Loucy (cell line): ENCODE data around the gene IQCH.

Source experiments
- H2AFZ ChIP-seq: fragments of 200-600 bp; sonication (generic); 2 replicates; pipeline ENCODE4 v1.6.0; 2016; ENCODE audit warnings: antibody characterized with exemption, mild to moderate bottlenecking, low read length, moderate library complexity
- H3F3A ChIP-seq: fragments of 200-600 bp; 2 replicates; pipeline ENCODE4 v1.6.0; 2016; ENCODE audit warnings: antibody characterized with exemption, low read depth, mild to moderate bottlenecking
- H3K27me3 ChIP-seq: fragments of 200-600 bp; sonication (generic); 2 replicates; pipeline ENCODE4 v1.6.1; 2014; ENCODE audit warnings: low read length, mild to moderate bottlenecking; ENCODE audit not compliant: insufficient read depth, poor library complexity, severe bottlenecking
- H3K36me3 ChIP-seq: fragments of 200-600 bp; sonication (generic); 2 replicates; pipeline ENCODE4 v1.6.1; 2016; ENCODE audit warnings: low read length; ENCODE audit not compliant: insufficient read depth
- H3K4me1 ChIP-seq: fragments of 200-600 bp; sonication (generic); 2 replicates; pipeline ENCODE4 v1.5.1; 2014; ENCODE audit warnings: low read length, mild to moderate bottlenecking; ENCODE audit not compliant: insufficient read depth, poor library complexity, severe bottlenecking
- H3K4me2 ChIP-seq: fragments of 200-600 bp; sonication (generic); 2 replicates; pipeline ENCODE4 v1.6.0; 2014; ENCODE audit warnings: antibody characterized with exemption, low read length, low read depth, mild to moderate bottlenecking; ENCODE audit not compliant: poor library complexity, severe bottlenecking
- H3K4me3 ChIP-seq: fragments of 200-600 bp; sonication (generic); 2 replicates; pipeline ENCODE4 v1.5.1; 2014; ENCODE audit warnings: low read length, mild to moderate bottlenecking, mixed read lengths; ENCODE audit not compliant: poor library complexity, severe bottlenecking
- H3K79me2 ChIP-seq: fragments of 200-600 bp; sonication (generic); 2 replicates; pipeline ENCODE4 v1.6.1; 2014; ENCODE audit warnings: low read length; ENCODE audit not compliant: insufficient read depth
- H3K9ac ChIP-seq: fragments of 200-600 bp; sonication (generic); 2 replicates; pipeline ENCODE4 v1.6.0; 2014; ENCODE audit warnings: mild to moderate bottlenecking, low read depth, low read length, moderate library complexity; ENCODE audit not compliant: poor library complexity, severe bottlenecking
- H3K9me2 ChIP-seq: fragments of 200-600 bp; sonication (generic); replicated peaks from 2 replicates; pipeline ENCODE4 v1.6.1; 2016; ENCODE audit warnings: low read depth, low read length, mixed read lengths
- H3K9me3 ChIP-seq: fragments of 200-600 bp; sonication (generic); 2 replicates; pipeline ENCODE4 v1.6.1; 2014; ENCODE audit warnings: mild to moderate bottlenecking, antibody characterized with exemption, low read length, low read depth; ENCODE audit not compliant: insufficient read depth
- H4K20me1 ChIP-seq: fragments of 200-600 bp; sonication (generic); 2 replicates; pipeline ENCODE4 v1.6.0; 2014; ENCODE audit warnings: antibody characterized with exemption, low read length, mild to moderate bottlenecking; ENCODE audit not compliant: insufficient read depth, poor library complexity, severe bottlenecking
- EZH2phosphoT487 ChIP-seq: fragments of 200-600 bp; IDR thresholded peaks from 2 replicates; pipeline ENCODE4 v1.6.1; 2018; ENCODE audit warnings: antibody characterized with exemption, mild to moderate bottlenecking, moderate library complexity, borderline replicate concordance
- TF ChIP-seq, protein P1 (sequence below): fragments of 200-600 bp; sonication (generic); conservative IDR thresholded peaks from 2 replicates; pipeline ENCODE4 v1.5.1; 2014; ENCODE audit warnings: mild to moderate bottlenecking, antibody characterized with exemption, low read length

Gene IQCH

DNA sequence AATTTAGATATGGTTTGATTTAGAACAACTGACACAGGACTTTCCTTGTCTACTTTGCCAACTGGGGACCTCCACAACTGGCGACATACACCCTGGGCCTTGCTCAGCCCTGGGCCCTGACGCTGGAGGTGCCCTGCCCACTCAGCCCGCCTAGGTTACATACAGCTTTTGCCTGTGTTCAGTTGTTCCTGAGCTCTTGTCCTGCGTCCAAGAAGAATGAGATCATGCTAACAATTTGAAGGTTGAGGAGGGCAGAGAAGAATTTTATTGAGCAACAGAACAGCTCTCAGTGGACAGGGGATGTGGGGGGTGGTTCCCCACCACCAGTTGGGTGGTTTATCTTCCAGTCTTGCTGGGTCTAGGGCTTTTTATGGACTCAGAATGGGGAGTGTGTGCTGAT is 67.9 kb downstream of the IQCH start:
- TF ChIP-seq, protein P1, sequence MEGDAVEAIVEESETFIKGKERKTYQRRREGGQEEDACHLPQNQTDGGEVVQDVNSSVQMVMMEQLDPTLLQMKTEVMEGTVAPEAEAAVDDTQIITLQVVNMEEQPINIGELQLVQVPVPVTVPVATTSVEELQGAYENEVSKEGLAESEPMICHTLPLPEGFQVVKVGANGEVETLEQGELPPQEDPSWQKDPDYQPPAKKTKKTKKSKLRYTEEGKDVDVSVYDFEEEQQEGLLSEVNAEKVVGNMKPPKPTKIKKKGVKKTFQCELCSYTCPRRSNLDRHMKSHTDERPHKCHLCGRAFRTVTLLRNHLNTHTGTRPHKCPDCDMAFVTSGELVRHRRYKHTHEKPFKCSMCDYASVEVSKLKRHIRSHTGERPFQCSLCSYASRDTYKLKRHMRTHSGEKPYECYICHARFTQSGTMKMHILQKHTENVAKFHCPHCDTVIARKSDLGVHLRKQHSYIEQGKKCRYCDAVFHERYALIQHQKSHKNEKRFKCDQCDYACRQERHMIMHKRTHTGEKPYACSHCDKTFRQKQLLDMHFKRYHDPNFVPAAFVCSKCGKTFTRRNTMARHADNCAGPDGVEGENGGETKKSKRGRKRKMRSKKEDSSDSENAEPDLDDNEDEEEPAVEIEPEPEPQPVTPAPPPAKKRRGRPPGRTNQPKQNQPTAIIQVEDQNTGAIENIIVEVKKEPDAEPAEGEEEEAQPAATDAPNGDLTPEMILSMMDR: no peak
- no peak for TF ChIP-seq EZH2phosphoT487
- no peaks in the 10 kb centered on the region for H3F3A ChIP-seq

DNA sequence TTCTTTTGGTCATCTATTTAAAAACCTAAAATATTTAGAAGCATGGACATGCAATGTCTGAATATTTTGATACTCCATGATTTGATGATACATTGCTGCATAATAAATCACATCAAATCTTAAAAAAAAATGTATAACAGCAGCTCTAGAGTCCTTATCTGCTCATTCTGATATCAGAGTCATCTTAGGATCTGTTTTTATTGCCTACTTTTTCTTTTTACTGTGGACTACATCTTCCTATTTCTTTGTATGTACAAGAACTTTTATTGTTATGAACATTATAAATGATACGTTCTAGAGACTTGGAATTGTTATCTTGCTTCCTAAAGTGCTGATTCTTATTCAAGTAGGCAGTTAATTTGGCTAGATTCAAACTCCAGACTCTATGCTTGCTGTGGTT is 72.7 kb downstream of the IQCH start:
- Histone ChIP-seq H3K9me2 (no peaks in the 10 kb centered on the region), H2AFZ (no peak overlapping the region), H3K9ac (no peak overlapping the region), H3K36me3 (no peaks in the 10 kb centered on the region), H3K9me3 (no peaks in the 10 kb centered on the region), H3K4me3 (no peak overlapping the region), H3K4me2 (no peak overlapping the region), H3F3A (no peaks in the 10 kb centered on the region), H3K4me1 (no peaks in the 10 kb centered on the region), H3K27me3 (no peaks in the 10 kb centered on the region), H3K79me2 (no peaks in the 10 kb centered on the region), H4K20me1 (no peaks in the 10 kb centered on the region)
- no peak for TF ChIP-seq EZH2phosphoT487
- TF ChIP-seq, protein P1: no peak

More for the DNA sequence above, 67.9 kb downstream of the IQCH start:
- no peaks in the 10 kb centered on the region for H3K9me2 ChIP-seq
- no peaks in the 10 kb centered on the region for H4K20me1 ChIP-seq
- H3K9ac ChIP-seq: no peak overlapping the region
- no peak overlapping the region for H2AFZ ChIP-seq
- no peak overlapping the region for H3K4me2 ChIP-seq
- H3K9me3 ChIP-seq: no peaks in the 10 kb centered on the region
- no peaks in the 10 kb centered on the region for H3K79me2 ChIP-seq
- no peak overlapping the region for H3K4me3 ChIP-seq
- H3K4me1 ChIP-seq: no peaks in the 10 kb centered on the region
- H3K27me3 ChIP-seq: no peaks in the 10 kb centered on the region
- no peaks in the 10 kb centered on the region for H3K36me3 ChIP-seq

DNA sequence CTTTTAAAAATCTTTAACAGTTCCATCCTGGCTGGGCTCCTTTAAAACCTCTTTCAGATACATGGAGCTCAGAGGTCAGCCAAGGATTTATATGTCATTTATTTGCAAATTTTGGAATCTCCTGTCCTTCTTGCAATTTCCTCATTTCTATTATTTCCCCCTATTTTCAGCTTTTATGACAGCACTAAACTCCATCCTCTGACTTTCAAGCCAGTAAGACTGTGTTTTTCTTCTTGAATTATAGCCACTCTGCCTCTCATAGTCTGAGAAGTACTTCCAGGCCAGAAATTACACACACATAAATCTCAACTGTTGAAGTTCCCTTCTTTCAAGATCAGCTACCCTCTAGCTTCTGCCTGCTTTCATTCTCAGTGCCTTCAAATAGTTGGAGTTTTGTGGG is 73.2 kb downstream of the IQCH start:
- no peaks in the 10 kb centered on the region for H3K27me3 ChIP-seq
- H3K9ac ChIP-seq: no peak overlapping the region
- H3K9me3 ChIP-seq: no peaks in the 10 kb centered on the region
- TF ChIP-seq, protein P1: no peak
- TF ChIP-seq EZH2phosphoT487: no peak
- no peaks in the 10 kb centered on the region for H3K9me2 ChIP-seq
- H3K79me2 ChIP-seq: no peaks in the 10 kb centered on the region
- no peaks in the 10 kb centered on the region for H3K36me3 ChIP-seq
- no peak overlapping the region for H2AFZ ChIP-seq
- no peak overlapping the region for H3K4me3 ChIP-seq
- no peaks in the 10 kb centered on the region for H4K20me1 ChIP-seq
- H3F3A ChIP-seq: no peaks in the 10 kb centered on the region
- no peaks in the 10 kb centered on the region for H3K4me1 ChIP-seq
- H3K4me2 ChIP-seq: no peak overlapping the region
